Thoracic aorta (tissue), 2 donors: Measurements from ENCODE around the gene ITGB6. TPM values are rescaled to one million over a fixed set of nuclear protein-coding genes. Genes with fewer than 3 reads are reported as not detected.

Experiments
- ATAC-seq: fragments of 150-250 bp; one replicate; pipeline ENCODE4 v1.8.0; 2017; ENCODE audit warnings: low read depth; ENCODE audit not compliant: insufficient number of reproducible peaks, low FRiP score
- DNase-seq: peaks from one replicate; pipeline ENCODE4 v3.0.0-alpha.2; 2020; ENCODE audit warnings: low spot score
- H3K27ac ChIP-seq, 2 donors: fragments of 200-600 bp; sonication (generic); 1 replicate in 1 of 2; 2 replicates in 1 of 2; pipeline ENCODE4 v1.5.1; 2016; ENCODE audit warnings: mild to moderate bottlenecking in 2 of 2, moderate library complexity in 2 of 2
- H3K27me3 ChIP-seq: fragments of 200-600 bp; sonication (generic); replicated peaks from 2 replicates; pipeline ENCODE4 v1.6.0; 2016; ENCODE audit warnings: mild to moderate bottlenecking; ENCODE audit not compliant: insufficient read depth
- H3K36me3 ChIP-seq: fragments of 200-600 bp; sonication (generic); one replicate; pipeline ENCODE4 v1.5.1; 2016
- H3K4me1 ChIP-seq, 2 donors: fragments of 200-600 bp; sonication (generic); 1 replicate in 1 of 2; 2 replicates in 1 of 2; pipeline versions ENCODE4 v1.5.1 to v1.6.0; 2016; ENCODE audit warnings: low read depth in 2 of 2, mild to moderate bottlenecking in 1 of 2; ENCODE audit not compliant: control insufficient read depth in 1 of 2
- H3K4me3 ChIP-seq: fragments of 200-600 bp; sonication (generic); 2 replicates; pipeline ENCODE4 v1.5.1; 2016; ENCODE audit warnings: mild to moderate bottlenecking
- H3K9me3 ChIP-seq: fragments of 200-600 bp; sonication (generic); 2 replicates; pipeline ENCODE4 v1.5.1; 2016
- total RNA-seq, 2 donors: library from RNA; depleted of rRNA; stranded (reverse); fragments of >200 nt; gene quantifications; one replicate each; pipeline versions ENCODE4 v1.1.0 to v1.2.3, GENCODE V29; 2016
- TF ChIP-seq, protein P1 (sequence below): fragments of 200-600 bp; sonication (generic); IDR thresholded peaks from one replicate; pipeline ENCODE4 v1.5.1; 2019; ENCODE audit warnings: antibody characterized with exemption

ITGB6 gene
- total RNA-seq, 2 donors from 2014 or later, result 0.99 TPM; not detected in 1

DNA sequence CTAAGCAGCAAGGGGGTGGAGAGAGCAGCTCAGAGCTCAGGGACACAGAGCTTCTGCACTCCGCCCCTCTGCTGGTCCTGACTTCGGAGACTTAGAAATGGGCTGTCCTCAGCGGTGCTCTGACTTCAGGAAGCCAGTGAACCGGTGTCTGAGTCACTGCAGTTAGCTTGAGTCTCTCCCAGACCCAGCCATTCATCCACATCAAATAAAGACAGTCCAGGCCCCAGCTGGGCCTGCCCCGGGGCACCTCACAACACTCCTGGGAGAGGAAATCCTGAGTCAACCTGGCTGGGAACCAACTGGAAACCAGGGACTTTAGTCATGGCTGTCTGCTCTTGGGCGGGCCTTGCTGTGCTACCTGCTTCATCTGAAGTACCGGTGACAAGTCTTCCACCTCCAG, 5.4 kb upstream of the ITGB6 start:
- H3K9me3 ChIP-seq, result no peaks in the 10 kb centered on the region
- peak overlapping the region; percentile 49 to 86 for H3K27ac ChIP-seq
- peak; percentile 60 for DNase-seq
- H3K4me1 ChIP-seq, result peaks cover 13 to 48% of the 10 kb centered on the region in 2 donors
- no peaks in the 10 kb centered on the region for H3K27me3 ChIP-seq
- TF ChIP-seq, protein P1, sequence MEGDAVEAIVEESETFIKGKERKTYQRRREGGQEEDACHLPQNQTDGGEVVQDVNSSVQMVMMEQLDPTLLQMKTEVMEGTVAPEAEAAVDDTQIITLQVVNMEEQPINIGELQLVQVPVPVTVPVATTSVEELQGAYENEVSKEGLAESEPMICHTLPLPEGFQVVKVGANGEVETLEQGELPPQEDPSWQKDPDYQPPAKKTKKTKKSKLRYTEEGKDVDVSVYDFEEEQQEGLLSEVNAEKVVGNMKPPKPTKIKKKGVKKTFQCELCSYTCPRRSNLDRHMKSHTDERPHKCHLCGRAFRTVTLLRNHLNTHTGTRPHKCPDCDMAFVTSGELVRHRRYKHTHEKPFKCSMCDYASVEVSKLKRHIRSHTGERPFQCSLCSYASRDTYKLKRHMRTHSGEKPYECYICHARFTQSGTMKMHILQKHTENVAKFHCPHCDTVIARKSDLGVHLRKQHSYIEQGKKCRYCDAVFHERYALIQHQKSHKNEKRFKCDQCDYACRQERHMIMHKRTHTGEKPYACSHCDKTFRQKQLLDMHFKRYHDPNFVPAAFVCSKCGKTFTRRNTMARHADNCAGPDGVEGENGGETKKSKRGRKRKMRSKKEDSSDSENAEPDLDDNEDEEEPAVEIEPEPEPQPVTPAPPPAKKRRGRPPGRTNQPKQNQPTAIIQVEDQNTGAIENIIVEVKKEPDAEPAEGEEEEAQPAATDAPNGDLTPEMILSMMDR, result no peak
- peak; percentile 78 for ATAC-seq
- no peak overlapping the region for H3K4me3 ChIP-seq
- no peaks in the 10 kb centered on the region for H3K36me3 ChIP-seq

DNA sequence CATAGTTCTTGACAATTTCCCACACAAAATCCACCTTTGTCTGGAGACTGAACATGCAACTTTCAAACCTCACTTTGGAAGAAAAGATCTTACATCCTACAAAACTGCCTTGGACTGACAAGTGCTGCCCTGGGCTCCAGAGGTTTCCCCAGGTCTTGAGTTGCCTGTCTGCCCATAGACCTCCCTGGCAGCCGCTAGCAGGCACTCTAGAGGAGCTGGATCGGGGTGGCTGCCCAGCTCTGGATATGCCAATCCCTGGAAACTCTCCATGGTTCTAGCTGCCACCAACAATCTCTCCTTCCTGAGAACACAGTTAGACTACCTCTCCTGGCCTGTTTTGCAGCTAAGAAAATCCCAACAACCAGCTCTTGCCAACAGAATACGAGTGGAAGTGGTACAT, 3.4 kb upstream of the ITGB6 start:
- H3K9me3 ChIP-seq, result no peaks in the 10 kb centered on the region
- no peak for ATAC-seq
- no peaks in the 10 kb centered on the region for H3K36me3 ChIP-seq
- no peak for DNase-seq
- no peaks in the 10 kb centered on the region for H3K27me3 ChIP-seq
- no peak overlapping the region for H3K4me3 ChIP-seq
- TF ChIP-seq, protein P1, result no peak
- peaks cover 10 to 29% of the 10 kb centered on the region in 2 donors for H3K4me1 ChIP-seq
- no peak overlapping the region for H3K27ac ChIP-seq

DNA sequence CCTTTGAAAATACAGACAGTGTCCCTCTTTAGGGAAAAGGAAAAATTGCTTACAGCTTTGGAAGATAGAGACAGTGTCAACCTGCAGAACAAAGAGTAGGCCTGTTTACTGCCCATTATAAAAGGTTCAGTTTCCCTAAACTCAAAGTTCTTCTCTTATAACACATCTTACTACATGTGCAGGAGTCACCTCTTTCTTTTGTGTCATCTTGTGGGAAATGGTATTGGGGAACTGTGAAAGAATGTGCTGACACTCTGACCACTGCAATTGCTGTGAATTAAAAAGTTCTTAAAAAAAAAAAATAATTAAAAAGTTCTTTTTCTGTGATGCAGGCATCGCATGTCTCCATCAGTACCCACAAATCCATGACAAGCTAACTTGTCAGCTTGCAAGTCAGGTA, 2.9 kb upstream of the ITGB6 start:
- Histone ChIP-seq H3K27me3 (no peaks in the 10 kb centered on the region), H3K9me3 (no peaks in the 10 kb centered on the region), H3K4me3 (no peak overlapping the region), H3K4me1 (peaks cover 7 to 25% of the 10 kb centered on the region in 2 donors), H3K27ac (no peak overlapping the region), H3K36me3 (no peaks in the 10 kb centered on the region)
- TF ChIP-seq, protein P1, result no peak
- DNase-seq (no peak), ATAC-seq (no peak)

DNA sequence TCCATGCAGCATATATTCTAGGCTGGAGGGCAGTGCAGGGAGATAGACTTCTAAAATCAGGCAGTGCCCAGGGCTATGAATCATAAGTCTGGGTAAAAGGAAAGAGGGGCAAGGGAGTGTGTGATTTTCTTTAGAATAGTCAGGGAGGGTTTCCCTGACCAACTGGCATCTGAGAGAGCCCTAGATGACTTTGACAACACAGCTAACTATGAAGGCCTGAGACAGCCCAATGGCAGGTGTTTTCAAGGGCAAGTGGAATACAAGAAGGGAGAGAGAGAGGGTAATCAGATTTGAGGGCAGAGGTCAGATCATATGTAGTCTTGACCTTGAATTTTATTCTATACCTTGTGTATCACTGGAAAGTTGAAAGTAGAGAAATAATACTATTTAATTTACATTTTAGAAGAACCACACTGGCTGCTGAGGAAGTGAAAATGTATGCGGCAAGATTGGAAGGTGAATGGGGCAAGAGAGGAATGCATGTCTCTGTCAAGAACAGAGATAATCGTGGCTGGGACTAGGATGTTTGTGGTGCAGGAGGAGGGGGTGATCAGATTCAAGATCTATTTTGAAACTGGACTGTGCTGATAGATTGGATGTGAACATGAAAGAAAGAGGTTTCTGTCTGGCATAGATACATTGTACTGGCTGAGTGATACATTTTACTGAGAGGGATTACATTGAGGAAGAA, 1.9 kb upstream of the ITGB6 start:
- Histone ChIP-seq H3K27me3 (no peaks in the 10 kb centered on the region), H3K9me3 (no peaks in the 10 kb centered on the region), H3K4me3 (no peak overlapping the region), H3K27ac (no peak overlapping the region), H3K36me3 (no peaks in the 10 kb centered on the region), H3K4me1 (peaks cover 3 to 15% of the 10 kb centered on the region in 2 donors)
- DNase-seq, result no peak
- ATAC-seq, result no peak
- TF ChIP-seq, protein P1, result no peak

DNA sequence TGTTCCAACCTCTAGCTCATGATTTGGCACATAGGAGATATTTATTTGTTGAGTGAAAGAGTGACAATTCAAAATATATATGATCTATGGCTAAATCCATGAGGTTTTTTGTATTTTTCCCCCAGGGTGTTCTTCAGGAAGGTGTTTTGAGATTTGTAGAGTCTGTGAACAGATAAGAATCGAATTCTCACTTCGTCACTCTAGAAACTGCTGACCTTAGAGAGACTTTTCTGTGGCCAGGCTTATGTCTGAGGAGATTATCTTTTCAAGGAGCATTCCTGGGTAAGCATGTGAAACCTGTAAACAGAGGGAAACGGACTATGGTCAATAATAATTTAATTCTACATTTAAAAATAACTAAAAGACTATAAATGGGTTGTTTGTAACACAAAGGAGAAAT, 849 bp upstream of the ITGB6 start:
- ATAC-seq (no peak), DNase-seq (no peak)
- Histone ChIP-seq H3K27me3 (no peaks in the 10 kb centered on the region), H3K36me3 (no peaks in the 10 kb centered on the region), H3K4me3 (no peak overlapping the region), H3K27ac (no peak overlapping the region), H3K9me3 (no peaks in the 10 kb centered on the region), H3K4me1 (peaks cover 3 to 13% of the 10 kb centered on the region in 2 donors)
- TF ChIP-seq, protein P1, result no peak
